Right lobe of liver (tissue), 4 donors: ENCODE data around the gene OR8G1.

Experiments used
- POLR2A ChIP-seq: fragments of 450-650 bp; IDR thresholded peaks from one replicate; pipeline ENCODE4 v1.6.1; 2017; ENCODE audit warnings: antibody characterized with exemption, mild to moderate bottlenecking
- TF ChIP-seq, protein P1 (sequence below), 4 donors: fragments of 200-600 bp in 3 of 4; fragments of 450-650 bp in 1 of 4; IDR thresholded peaks; one replicate each; pipeline versions ENCODE4 v1.5.1 to v1.8.0; 2016 to 2022; ENCODE audit warnings: antibody characterized with exemption in 4 of 4, mild to moderate bottlenecking in 2 of 4
- donor health status: DM: no; HTN: no; CAD: no.
- donor health status: DM: no; HTN: no; CAD: no.
- donor health status: DM: no; HTN: yes; CAD: no.

- TF ChIP-seq, protein P1, sequence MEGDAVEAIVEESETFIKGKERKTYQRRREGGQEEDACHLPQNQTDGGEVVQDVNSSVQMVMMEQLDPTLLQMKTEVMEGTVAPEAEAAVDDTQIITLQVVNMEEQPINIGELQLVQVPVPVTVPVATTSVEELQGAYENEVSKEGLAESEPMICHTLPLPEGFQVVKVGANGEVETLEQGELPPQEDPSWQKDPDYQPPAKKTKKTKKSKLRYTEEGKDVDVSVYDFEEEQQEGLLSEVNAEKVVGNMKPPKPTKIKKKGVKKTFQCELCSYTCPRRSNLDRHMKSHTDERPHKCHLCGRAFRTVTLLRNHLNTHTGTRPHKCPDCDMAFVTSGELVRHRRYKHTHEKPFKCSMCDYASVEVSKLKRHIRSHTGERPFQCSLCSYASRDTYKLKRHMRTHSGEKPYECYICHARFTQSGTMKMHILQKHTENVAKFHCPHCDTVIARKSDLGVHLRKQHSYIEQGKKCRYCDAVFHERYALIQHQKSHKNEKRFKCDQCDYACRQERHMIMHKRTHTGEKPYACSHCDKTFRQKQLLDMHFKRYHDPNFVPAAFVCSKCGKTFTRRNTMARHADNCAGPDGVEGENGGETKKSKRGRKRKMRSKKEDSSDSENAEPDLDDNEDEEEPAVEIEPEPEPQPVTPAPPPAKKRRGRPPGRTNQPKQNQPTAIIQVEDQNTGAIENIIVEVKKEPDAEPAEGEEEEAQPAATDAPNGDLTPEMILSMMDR (IDR thresholded peaks at IDR 0.05), result no peak
- TF ChIP-seq POLR2A, result no peak
Measured at GRCh38 chr11:124256076-124256475, 15.2 kb downstream of the OR8G1 start, which contains the start of gene OR8G5.
